NCI-H2029 (cell line): Measurements from ENCODE around the gene RASSF3.
A peak's percentile ranks its signal among the peaks of the same experiment; 100 is the strongest.

ENCODE experiments used
- DNase-seq: peaks from one replicate; lab custom pipeline; 2025; lab: John Stamatoyannopoulos, UW

The RASSF3 gene

GRCh38 chr12:64691227-64691794 is 81.0 kb downstream of the RASSF3 start:
- DNase-seq, result peak; percentile 32

- peak; percentile 70 for DNase-seq
Measured at GRCh38 chr12:64691795-64692583, 81.7 kb downstream of the RASSF3 start.

GRCh38 chr12:64694130-64695040 is 84.1 kb downstream of the RASSF3 start:
- no peak for DNase-seq

GRCh38 chr12:64695550-64695949 is 85.3 kb downstream of the RASSF3 start:
- no peak for DNase-seq

- DNase-seq, result peak; percentile 41
Measured at GRCh38 chr12:64696080-64696741, 85.9 kb downstream of the RASSF3 start.

- DNase-seq, result no peak
Measured at GRCh38 chr12:64699504-64700115, 89.3 kb downstream of the RASSF3 start.

- no peak for DNase-seq
Measured at GRCh38 chr12:64700532-64700931, 90.2 kb downstream of the RASSF3 start.

GRCh38 chr12:64701283-64701682 is 91.0 kb downstream of the RASSF3 start:
- DNase-seq, result peak; percentile 55

- no peak for DNase-seq
Measured at GRCh38 chr12:64706306-64706705, 96.0 kb downstream of the RASSF3 start.

- no peak for DNase-seq
Measured at GRCh38 chr12:64706857-64707256, 96.6 kb downstream of the RASSF3 start.

- DNase-seq, result no peak
Measured at GRCh38 chr12:64707362-64707761, 97.1 kb downstream of the RASSF3 start.

GRCh38 chr12:64707926-64708325 is 97.6 kb downstream of the RASSF3 start:
- no peak for DNase-seq

GRCh38 chr12:64709429-64709828 is 99.1 kb downstream of the RASSF3 start:
- DNase-seq, result no peak

GRCh38 chr12:64713376-64713775 is 103.1 kb downstream of the RASSF3 start:
- DNase-seq, result no peak

GRCh38 chr12:64714551-64714968 is 104.3 kb downstream of the RASSF3 start:
- no peak for DNase-seq

GRCh38 chr12:64716371-64716770 is 106.1 kb downstream of the RASSF3 start:
- no peak for DNase-seq

GRCh38 chr12:64716839-64717455 is 106.7 kb downstream of the RASSF3 start:
- no peak for DNase-seq

GRCh38 chr12:64718649-64719048 is 108.4 kb downstream of the RASSF3 start:
- no peak for DNase-seq

GRCh38 chr12:64720884-64721283 is 110.6 kb downstream of the RASSF3 start:
- DNase-seq, result no peak

- DNase-seq, result no peak
Measured at GRCh38 chr12:64722835-64723234, 112.5 kb downstream of the RASSF3 start.

- DNase-seq, result no peak
Measured at GRCh38 chr12:64723630-64724029, 113.3 kb downstream of the RASSF3 start.
